Activated naive CD4-positive, alpha-beta T cell treated with anti-CD3 and anti-CD28 coated beads, Interleukin-2, amount 50 U/mL, for 24 hours (primary cell): ENCODE results near the gene CRTAC1.

Experiments used
- H3K27ac Mint-ChIP-seq: one replicate; pipeline ENCODE4 v1.8.0; 2021; ENCODE audit warnings: mild to moderate bottlenecking, mixed read lengths
- H3K27me3 Mint-ChIP-seq: one replicate; pipeline ENCODE4 v1.8.0; 2021; ENCODE audit warnings: mixed read lengths
- H3K36me3 Mint-ChIP-seq: one replicate; pipeline ENCODE4 v1.8.0; 2021; ENCODE audit warnings: mixed read lengths
- H3K4me1 Mint-ChIP-seq: one replicate; pipeline ENCODE4 v1.8.0; 2021; ENCODE audit warnings: mixed read lengths
- H3K4me3 Mint-ChIP-seq: one replicate; pipeline ENCODE4 v1.8.0; 2021; ENCODE audit warnings: mild to moderate bottlenecking, mixed read lengths
- H3K9me3 Mint-ChIP-seq: one replicate; pipeline ENCODE4 v1.8.0; 2021; ENCODE audit warnings: mixed read lengths

CRTAC1 gene, protein sequence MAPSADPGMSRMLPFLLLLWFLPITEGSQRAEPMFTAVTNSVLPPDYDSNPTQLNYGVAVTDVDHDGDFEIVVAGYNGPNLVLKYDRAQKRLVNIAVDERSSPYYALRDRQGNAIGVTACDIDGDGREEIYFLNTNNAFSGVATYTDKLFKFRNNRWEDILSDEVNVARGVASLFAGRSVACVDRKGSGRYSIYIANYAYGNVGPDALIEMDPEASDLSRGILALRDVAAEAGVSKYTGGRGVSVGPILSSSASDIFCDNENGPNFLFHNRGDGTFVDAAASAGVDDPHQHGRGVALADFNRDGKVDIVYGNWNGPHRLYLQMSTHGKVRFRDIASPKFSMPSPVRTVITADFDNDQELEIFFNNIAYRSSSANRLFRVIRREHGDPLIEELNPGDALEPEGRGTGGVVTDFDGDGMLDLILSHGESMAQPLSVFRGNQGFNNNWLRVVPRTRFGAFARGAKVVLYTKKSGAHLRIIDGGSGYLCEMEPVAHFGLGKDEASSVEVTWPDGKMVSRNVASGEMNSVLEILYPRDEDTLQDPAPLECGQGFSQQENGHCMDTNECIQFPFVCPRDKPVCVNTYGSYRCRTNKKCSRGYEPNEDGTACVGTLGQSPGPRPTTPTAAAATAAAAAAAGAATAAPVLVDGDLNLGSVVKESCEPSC

DNA sequence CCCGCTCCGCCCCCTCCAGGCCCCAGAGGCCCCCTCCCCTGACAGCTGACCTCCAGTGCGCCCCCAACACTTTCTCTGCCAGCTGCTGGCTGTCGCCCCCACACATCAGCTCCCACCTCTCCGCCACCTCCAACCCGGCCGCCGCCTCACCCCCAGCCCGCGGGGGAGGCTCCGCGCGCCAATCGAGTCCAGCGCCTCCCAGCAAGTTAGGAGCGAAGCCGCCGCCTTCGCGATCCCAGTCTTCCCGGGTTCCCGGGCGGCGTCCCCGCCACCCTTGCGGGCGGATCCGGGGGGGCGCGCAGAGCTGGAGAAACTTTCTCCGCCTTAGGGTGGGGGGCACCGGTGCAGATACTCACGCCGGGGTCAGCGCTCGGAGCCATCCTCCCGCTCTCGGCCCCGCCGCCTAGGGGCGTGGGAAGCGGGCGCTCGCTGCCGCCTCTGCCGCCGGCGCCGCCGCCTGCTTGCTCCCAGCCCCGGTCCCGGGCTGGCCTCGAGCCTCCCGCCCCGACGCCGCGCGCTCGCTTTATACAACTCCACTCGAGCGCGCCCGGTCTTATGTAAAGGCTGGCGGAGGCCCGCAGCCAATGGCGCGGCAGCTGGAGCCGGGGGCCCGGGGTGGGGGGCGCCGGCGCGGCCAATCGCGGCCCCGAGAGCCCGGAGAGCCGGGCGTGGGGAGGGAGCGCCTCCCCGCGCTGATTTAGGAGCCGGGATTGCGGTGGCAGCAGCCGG, at the start of gene CRTAC1:
TSS of gene CRTAC1 (minus strand) at position 529 of the 729 bp plus-strand sequence. CDS start at position 380, 149 bp downstream.
- Mint-ChIP-seq H3K4me1 (peaks cover 11% of the 10 kb centered on the region), H3K27me3 (peaks cover 57% of the 10 kb centered on the region), H3K4me3 (no peak within 1 kb of the TSS)

DNA sequence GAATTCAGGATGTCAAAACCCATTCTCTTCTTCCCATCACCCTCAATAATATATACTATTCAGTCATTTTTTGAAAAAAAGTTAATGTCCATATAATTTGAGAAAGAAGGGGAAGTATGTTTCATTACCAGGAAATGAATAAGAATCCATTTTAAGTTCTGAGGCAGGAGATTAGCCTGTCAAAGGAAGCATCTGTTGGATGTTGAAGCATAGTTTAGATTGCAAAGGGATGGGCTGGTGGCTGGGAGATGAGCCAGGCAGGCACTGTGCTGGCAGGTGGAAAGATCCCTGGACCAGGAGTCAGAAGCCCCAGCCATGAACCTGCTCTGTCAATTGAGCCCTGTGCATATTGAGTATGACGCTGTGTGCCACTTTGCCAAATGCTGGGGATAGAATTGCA, 48.4 kb upstream of the CRTAC1 start:
- H3K4me1 Mint-ChIP-seq = no peaks in the 10 kb centered on the region
- H3K9me3 Mint-ChIP-seq = no peaks in the 10 kb centered on the region
- H3K27me3 Mint-ChIP-seq = peaks cover 7% of the 10 kb centered on the region
- H3K27ac Mint-ChIP-seq = no peak overlapping the region
- H3K4me3 Mint-ChIP-seq = no peak overlapping the region
- H3K36me3 Mint-ChIP-seq = no peaks in the 10 kb centered on the region

More for the DNA sequence above, at the start of gene CRTAC1:
- no peaks in the 10 kb centered on the region for H3K9me3 Mint-ChIP-seq
- no peak within 1 kb of the TSS for H3K27ac Mint-ChIP-seq
- H3K36me3 Mint-ChIP-seq = no peaks in the 10 kb centered on the region

DNA sequence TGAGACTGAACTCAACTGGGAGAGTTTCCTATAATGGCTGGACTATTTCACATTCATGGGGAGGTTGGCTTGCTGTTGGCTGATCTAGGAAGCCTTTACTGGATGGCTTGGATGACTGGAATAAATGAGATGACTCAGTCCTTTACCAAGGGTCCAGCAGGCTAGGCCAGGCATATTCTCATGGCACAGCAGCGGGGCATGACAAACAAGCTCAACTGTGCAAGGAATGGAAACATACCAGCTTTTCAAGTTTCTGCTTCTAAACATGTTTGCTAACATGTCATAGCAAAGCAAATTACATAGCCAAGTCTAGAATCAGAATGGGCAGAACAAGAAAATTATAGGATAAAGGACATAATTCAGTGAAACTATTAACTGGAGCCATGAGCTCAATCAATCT, 46.8 kb upstream of the CRTAC1 start:
- Mint-ChIP-seq H3K36me3 (no peaks in the 10 kb centered on the region), H3K9me3 (peaks cover 5% of the 10 kb centered on the region), H3K4me1 (no peaks in the 10 kb centered on the region), H3K27ac (no peak overlapping the region), H3K4me3 (no peak overlapping the region), H3K27me3 (peaks cover 16% of the 10 kb centered on the region)

DNA sequence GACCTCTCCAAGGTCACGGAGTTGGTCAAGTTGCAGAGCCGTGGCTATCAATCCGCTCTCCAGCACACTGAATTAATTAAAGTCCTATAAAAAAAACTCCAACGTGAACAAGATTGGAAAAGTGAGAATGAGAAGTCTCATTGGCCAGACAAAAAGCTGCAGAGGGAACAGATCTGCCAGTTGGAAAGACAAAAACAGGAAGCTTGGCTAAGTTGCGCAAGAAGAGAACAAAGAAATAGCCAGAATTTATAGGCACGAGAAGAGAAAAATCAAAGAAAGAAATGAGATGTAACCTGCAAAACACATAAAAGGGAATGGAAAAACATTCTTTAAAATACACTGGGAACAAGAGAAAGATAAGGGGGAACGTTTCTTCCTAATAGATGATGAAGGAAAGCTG, 45.7 kb upstream of the CRTAC1 start:
- no peak overlapping the region for H3K4me3 Mint-ChIP-seq
- H3K36me3 Mint-ChIP-seq = no peaks in the 10 kb centered on the region
- no peak overlapping the region for H3K27ac Mint-ChIP-seq
- peaks cover 17% of the 10 kb centered on the region for H3K27me3 Mint-ChIP-seq
- H3K4me1 Mint-ChIP-seq = no peaks in the 10 kb centered on the region
- peaks cover 5% of the 10 kb centered on the region for H3K9me3 Mint-ChIP-seq

DNA sequence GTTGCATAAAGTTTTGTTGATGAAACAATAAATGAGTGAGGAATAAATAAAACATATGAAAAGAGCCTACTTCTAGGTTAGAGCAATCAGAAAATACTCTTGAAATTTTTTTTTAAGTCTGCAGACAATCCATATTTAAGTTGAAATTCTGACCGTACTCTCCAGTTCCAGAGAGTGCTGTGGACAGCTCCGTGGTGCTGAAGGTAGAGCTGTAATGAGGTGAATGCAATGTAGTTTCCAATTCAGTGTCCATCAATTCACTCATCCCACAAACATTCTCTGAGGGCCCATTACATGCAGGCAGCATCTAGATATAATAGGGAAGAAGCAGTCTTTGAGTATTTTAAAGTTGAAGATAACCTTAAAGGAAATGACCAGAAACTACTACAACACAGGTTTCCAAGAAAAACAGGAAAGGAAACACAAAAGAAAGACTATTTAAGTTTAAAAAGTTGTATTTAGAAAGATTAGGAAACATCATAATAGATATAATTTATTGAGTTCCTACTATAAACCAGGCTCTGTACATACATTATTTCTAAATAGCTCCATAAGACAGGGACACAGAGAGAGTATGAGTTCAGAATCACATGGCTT, 44.0 kb upstream of the CRTAC1 start:
- Mint-ChIP-seq H3K4me3 (no peak overlapping the region), H3K36me3 (no peaks in the 10 kb centered on the region), H3K4me1 (no peaks in the 10 kb centered on the region), H3K27me3 (peaks cover 17% of the 10 kb centered on the region), H3K27ac (no peak overlapping the region), H3K9me3 (peaks cover 5% of the 10 kb centered on the region)

DNA sequence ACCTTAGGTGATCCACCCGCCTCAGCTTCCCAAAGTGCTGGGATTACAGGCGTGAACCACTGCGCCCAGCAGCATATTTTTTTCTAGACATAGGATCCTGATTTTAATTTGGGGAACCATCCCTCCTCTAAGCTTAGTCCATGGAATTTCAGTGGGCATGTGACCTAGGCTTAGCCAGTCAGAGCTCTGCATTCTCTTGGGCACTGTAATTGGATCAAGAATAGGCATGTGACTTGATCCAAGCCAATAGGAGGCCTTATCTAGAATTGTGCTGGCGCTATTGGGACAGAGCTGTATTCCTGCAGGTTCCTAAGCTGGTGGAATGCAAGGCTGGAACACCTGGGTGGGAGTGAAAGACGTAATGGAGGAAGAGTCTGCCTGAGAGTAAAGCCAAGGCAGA, 36.7 kb upstream of the CRTAC1 start:
- no peaks in the 10 kb centered on the region for H3K4me1 Mint-ChIP-seq
- no peak overlapping the region for H3K4me3 Mint-ChIP-seq
- H3K27ac Mint-ChIP-seq = no peak overlapping the region
- no peaks in the 10 kb centered on the region for H3K9me3 Mint-ChIP-seq
- H3K27me3 Mint-ChIP-seq = peaks cover 28% of the 10 kb centered on the region
- no peaks in the 10 kb centered on the region for H3K36me3 Mint-ChIP-seq

DNA sequence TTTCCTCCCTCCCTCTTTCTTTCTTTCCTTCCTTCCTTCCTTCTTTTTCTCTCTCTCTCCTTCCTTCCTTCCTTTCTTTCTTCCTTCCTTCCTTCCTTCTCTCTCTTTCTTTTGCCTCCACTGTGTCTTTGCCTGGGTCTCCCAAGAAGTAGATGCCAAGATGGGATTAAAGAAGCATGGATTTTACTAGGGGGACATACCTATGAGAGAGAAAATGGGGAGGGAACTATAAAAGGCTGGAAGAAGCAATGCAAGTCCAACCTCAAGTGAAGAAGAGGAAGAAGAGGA, 33.3 kb upstream of the CRTAC1 start:
- Mint-ChIP-seq H3K36me3 (no peaks in the 10 kb centered on the region), H3K4me3 (no peak overlapping the region), H3K27ac (peak overlapping the region; percentile 33), H3K4me1 (no peaks in the 10 kb centered on the region), H3K27me3 (peaks cover 45% of the 10 kb centered on the region), H3K9me3 (no peaks in the 10 kb centered on the region)

DNA sequence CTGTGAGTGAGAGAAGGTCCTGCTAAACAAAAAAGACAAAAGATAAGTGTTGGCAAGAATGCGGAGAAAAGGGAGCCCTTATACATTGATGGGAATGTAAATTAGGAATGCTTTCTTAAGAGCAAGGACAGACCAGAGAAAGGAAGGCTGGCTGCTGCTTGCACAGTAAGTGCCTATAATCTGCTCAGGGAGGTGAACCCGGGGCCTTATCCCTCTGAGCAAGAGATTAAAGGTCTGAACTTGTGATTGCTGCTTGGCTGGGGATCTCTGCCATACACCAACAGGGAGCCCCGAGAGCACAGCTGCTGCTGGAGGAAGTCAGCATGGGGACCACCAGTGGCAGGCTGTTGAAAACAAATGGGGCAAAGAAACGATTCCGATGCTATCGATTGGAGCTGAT, 32.0 kb upstream of the CRTAC1 start:
- no peak overlapping the region for H3K27ac Mint-ChIP-seq
- H3K4me1 Mint-ChIP-seq = no peaks in the 10 kb centered on the region
- H3K27me3 Mint-ChIP-seq = peaks cover 40% of the 10 kb centered on the region
- H3K36me3 Mint-ChIP-seq = no peaks in the 10 kb centered on the region
- no peaks in the 10 kb centered on the region for H3K9me3 Mint-ChIP-seq
- no peak overlapping the region for H3K4me3 Mint-ChIP-seq

DNA sequence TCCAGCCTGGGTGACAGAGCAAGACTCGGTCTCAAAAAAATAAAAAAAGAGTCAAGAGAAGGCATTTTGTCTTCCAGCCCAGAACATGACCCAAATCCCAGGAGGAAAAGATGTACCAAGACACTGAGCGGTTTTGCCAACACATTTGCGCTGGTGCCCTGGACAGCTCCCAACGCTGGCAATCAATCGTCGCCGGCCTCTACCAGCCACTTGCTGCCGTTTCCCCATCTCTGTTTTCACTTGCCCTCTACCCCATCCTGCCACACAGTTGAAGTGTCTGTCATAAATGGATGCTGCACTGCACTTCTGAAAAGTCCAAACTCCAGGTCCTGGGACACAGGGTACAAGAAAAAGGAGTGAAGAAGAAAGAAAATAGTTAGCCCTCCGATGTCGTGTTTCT, 29.7 kb upstream of the CRTAC1 start:
- H3K27me3 Mint-ChIP-seq = peaks cover 41% of the 10 kb centered on the region
- no peaks in the 10 kb centered on the region for H3K4me1 Mint-ChIP-seq
- no peaks in the 10 kb centered on the region for H3K9me3 Mint-ChIP-seq
- H3K27ac Mint-ChIP-seq = no peak overlapping the region
- no peaks in the 10 kb centered on the region for H3K36me3 Mint-ChIP-seq
- no peak overlapping the region for H3K4me3 Mint-ChIP-seq

DNA sequence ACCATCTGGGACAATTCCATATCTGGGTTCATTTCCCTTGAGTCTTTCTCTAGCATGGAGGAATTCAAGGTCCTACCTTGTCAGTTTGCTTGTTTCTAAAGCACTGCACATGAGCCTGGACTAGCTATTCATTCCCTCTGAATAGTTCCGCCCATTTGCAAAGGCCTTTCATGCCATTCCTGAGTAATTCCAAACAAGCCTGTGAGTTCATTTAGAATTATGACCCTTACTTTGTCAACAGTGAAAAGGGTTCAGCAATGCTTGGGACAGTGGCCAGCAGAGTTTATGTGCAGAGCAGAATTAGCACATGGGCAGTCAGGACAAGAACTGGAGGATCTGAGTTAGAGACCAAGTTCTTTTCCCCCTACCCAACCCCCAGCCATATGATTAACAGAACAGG, 27.9 kb upstream of the CRTAC1 start:
- Mint-ChIP-seq H3K27me3 (peaks cover 34% of the 10 kb centered on the region), H3K36me3 (no peaks in the 10 kb centered on the region), H3K27ac (no peak overlapping the region), H3K4me3 (no peak overlapping the region), H3K4me1 (no peaks in the 10 kb centered on the region), H3K9me3 (no peaks in the 10 kb centered on the region)

DNA sequence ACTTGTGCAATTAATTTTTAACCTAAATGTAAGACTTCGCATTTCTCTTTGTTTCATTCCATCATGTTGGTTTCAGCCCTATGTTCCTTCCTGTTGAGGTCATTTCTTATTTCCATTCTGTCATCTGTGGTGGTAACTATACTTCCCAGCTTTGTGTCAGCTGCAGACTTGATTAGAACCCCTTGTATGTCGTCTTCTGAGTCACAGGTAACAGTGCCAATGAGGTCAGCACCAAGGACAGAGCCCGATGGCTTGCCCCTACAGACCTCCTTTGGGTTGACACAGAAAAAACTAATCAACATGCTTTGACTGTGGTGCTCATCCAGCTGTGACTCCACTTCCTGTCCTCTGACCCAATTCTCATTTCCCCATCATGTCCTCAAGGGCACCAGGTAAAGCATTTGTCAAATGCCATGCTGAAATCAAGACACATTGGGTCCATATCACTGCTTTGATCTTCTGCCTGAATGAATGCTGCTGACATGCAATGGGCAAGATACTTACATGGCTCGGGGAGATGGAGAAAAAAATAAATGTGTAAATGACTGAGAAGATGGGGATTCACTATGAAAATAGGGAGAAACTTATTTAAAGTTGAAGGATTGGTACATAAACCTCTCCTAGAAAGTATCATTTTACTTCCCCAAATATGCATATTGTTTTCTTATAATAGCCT, 25.6 kb upstream of the CRTAC1 start:
- H3K9me3 Mint-ChIP-seq = no peaks in the 10 kb centered on the region
- H3K36me3 Mint-ChIP-seq = no peaks in the 10 kb centered on the region
- H3K4me3 Mint-ChIP-seq = no peak overlapping the region
- H3K27ac Mint-ChIP-seq = no peak overlapping the region
- H3K4me1 Mint-ChIP-seq = no peaks in the 10 kb centered on the region
- H3K27me3 Mint-ChIP-seq = peaks cover 20% of the 10 kb centered on the region

DNA sequence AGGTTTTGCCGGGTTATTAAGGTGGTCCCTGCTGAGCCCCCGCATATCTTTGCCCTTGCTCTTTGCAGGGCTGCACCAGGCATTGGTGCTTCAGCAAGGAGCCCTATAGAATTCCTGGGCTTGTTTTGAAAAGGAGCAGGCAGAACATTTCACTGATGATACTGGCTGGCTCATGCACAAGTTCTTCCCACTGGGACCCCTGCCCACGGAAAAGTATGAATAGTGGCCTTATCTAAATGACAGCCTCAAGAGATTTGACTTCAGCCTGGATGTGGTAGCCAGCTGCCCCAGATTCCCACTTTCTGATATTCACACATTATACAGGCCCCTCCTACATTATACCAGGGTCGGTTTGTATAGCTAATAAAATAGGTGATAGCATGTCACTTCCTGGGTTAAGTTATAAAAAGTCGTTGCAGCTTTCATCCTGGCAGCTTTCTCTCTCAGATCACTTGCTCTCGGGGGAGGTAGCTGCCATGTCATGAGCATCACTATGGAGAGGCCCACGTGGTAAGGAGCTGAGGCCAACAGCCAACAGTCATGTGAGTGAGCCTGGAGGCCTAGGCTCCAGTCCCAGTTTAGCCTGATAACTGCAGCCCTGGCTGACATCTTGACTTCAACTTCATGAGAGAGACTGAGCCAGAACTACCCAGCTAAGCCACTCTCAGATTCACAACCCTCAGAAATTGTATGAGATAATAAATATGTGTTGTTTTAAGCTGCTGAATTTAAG, 16.8 kb upstream of the CRTAC1 start:
- Mint-ChIP-seq H3K27me3 (peaks cover 23% of the 10 kb centered on the region), H3K4me3 (no peak overlapping the region), H3K4me1 (peaks cover 4% of the 10 kb centered on the region), H3K27ac (no peak overlapping the region), H3K36me3 (no peaks in the 10 kb centered on the region), H3K9me3 (no peaks in the 10 kb centered on the region)

DNA sequence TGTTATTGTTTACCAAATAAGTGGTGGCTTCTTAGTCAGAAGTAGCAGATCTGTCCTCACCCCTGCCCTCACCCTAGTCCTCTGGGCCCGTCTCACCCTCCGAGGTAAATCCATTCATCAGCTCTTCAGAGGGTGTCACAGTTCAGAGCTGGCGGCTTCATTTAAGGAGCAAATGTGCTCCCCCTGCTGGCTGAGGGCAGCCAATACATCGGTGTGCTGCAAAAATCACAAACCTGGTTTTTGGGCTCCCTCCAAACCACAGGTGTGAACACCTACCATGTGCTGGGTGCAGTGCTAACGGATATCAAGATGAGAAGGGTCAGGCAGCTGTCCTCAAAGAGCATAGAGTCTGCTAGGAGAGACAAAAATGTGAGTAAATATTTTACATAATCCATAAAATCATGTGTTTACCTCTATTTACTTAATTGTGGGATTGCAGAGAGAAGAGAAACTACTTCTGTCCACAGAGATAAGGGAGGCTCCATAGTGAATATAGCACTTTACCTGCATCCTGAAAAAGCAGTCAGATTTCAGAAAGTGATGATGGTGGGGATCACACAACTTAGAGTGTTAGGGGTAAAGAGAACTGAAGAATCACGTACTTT, 15.5 kb upstream of the CRTAC1 start:
- Mint-ChIP-seq H3K4me1 (peaks cover 4% of the 10 kb centered on the region), H3K4me3 (no peak overlapping the region), H3K36me3 (no peaks in the 10 kb centered on the region), H3K27me3 (peaks cover 25% of the 10 kb centered on the region), H3K9me3 (no peaks in the 10 kb centered on the region), H3K27ac (no peak overlapping the region)

DNA sequence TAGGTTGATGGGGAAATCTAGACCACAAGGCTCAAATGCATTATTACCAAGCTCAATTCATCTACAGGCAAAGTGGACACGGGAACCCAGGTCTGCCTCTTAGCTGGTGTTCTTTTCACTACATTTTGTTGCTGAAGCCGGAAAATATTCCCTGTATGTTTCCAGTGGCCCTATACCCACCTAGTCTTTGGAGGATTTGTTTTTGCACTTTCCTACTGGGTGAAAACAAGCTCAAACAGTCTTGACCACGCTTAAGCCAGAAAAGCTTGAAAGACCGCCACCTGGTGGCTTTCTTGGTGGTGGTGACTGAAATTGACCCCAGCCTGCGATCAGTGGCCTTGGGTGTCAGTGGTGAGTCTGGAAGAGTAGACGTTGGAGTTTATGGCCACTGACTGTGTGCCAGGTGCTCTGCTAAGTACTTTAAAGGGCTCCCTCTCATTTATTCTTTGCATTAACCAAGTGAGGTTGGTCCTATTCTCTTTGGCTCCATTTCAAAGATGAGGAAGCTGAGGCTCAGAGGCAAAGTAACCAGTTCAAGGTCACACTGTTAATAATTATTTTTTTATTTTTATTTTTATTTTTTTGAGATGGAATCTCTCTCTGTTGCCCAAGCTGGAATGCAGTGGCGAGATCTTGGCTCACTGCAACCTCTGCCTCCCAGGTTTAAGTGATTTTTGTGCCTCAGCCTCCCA, 11.1 kb upstream of the CRTAC1 start:
- no peak overlapping the region for H3K27ac Mint-ChIP-seq
- H3K4me1 Mint-ChIP-seq = peaks cover 4% of the 10 kb centered on the region
- no peaks in the 10 kb centered on the region for H3K9me3 Mint-ChIP-seq
- H3K36me3 Mint-ChIP-seq = no peaks in the 10 kb centered on the region
- peaks cover 47% of the 10 kb centered on the region for H3K27me3 Mint-ChIP-seq
- no peak overlapping the region for H3K4me3 Mint-ChIP-seq
